ENCODE results near the gene TMEM11. TPM values are rescaled to one million over a fixed set of nuclear protein-coding genes. Genes with fewer than 3 reads are reported as not detected.

Gene TMEM11
- total RNA-seq, 2 donors from 2014 or later = 7.0 to 22.4 TPM

GRCh38 chr17:21152731-21153130 is 61.2 kb downstream of the TMEM11 start:
- no peaks in the 10 kb centered on the region for H3K36me3 ChIP-seq (replicated peaks in 1 of 2; ENCODE audit: insufficient read depth in 1 of 2, low read depth in 2 of 2)
- H3K4me3 ChIP-seq = no peak overlapping the region
- intact Hi-C loops (cut with DNase I) = no loop called here
- no peak for TF ChIP-seq POLR2A (IDR thresholded peaks at IDR 0.05)
- TF ChIP-seq, protein P1, sequence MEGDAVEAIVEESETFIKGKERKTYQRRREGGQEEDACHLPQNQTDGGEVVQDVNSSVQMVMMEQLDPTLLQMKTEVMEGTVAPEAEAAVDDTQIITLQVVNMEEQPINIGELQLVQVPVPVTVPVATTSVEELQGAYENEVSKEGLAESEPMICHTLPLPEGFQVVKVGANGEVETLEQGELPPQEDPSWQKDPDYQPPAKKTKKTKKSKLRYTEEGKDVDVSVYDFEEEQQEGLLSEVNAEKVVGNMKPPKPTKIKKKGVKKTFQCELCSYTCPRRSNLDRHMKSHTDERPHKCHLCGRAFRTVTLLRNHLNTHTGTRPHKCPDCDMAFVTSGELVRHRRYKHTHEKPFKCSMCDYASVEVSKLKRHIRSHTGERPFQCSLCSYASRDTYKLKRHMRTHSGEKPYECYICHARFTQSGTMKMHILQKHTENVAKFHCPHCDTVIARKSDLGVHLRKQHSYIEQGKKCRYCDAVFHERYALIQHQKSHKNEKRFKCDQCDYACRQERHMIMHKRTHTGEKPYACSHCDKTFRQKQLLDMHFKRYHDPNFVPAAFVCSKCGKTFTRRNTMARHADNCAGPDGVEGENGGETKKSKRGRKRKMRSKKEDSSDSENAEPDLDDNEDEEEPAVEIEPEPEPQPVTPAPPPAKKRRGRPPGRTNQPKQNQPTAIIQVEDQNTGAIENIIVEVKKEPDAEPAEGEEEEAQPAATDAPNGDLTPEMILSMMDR (IDR thresholded peaks at IDR 0.05) = no peak
- no peaks in the 10 kb centered on the region for H3K4me1 ChIP-seq
- no peak for ATAC-seq
- no peaks in the 10 kb centered on the region for H3K9me3 ChIP-seq
- H3K27me3 ChIP-seq = no peaks in the 10 kb centered on the region
- no peak for DNase-seq
- WGBS, 2 donors = 78 to 86% methylated on average over 1 of the region's 1 CpG
- H3K27ac ChIP-seq = no peak overlapping the region

DNA sequence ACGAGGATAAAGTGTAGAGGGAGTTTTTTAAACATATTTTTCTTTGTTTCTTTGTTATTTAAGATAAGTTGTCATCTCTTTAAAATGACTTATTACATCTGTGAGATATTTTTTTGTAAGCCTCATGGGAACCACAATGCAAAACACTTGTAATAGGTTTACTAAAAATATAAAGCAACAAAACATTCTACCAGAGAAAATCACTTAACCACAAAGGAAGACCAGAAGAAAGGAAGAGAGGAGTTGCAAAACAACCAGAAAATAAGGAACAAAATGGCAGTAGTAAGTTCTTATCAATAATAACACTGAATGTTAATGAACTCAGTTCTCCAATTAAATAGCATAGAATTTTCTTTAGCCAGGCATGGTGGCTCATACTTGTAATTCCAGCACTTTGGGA is 64.3 kb downstream of the TMEM11 start:
- Histone ChIP-seq H3K27me3 (no peaks in the 10 kb centered on the region), H3K27ac (no peak overlapping the region), H3K9me3 (no peaks in the 10 kb centered on the region), H3K36me3 (replicated peaks in 1 of 2; ENCODE audit: insufficient read depth in 1 of 2, low read depth in 2 of 2) (no peaks in the 10 kb centered on the region), H3K4me1 (no peaks in the 10 kb centered on the region), H3K4me3 (no peak overlapping the region)
- no peak for ATAC-seq
- no peak for DNase-seq
- 92 to 98% methylated on average over 1 of the region's 1 CpG for WGBS, 2 donors
- TF ChIP-seq, protein P1 (IDR thresholded peaks at IDR 0.05) = no peak
- TF ChIP-seq POLR2A (IDR thresholded peaks at IDR 0.05) = no peak
- intact Hi-C loops (cut with DNase I) = no loop called here

Small RNA genes lying within 50 kb of the gene (small RNA-seq; reads per million reads assigned to genes)
- gene RN7SL426P = not detected

Other genes with a start within 250 kb of the TMEM11 start
- gene USP22, start 171.2 kb downstream of the TMEM11 start, total RNA-seq = 10 to 100 TPM; 66.4 to 79.4 TPM
- gene DHRS7B, start 87.2 kb downstream of the TMEM11 start, total RNA-seq = 10 to 100 TPM; 14.0 to 14.5 TPM
- gene NATD1, start 39.2 kb upstream of the TMEM11 start, total RNA-seq = 1 to 10 TPM; 2.6 to 7.0 TPM
- gene MAP2K3, start 70.5 kb upstream of the TMEM11 start, total RNA-seq = 10 to 100 TPM; 15.3 to 48.1 TPM
- under 1 TPM; 0.52 to 0.99 TPM for gene KCNJ12, start 162.2 kb upstream of the TMEM11 start, total RNA-seq

Measured in body of pancreas (tissue), 4 donors.